Testis (tissue), 2 donors: ENCODE data around the gene HSPA6.
"Not testable (repeated sequence)": the region's sequence is repeated elsewhere in the genome, so short reads cannot be mapped to it uniquely, and the experiment has no call there.

ENCODE experiments used
- POLR2A ChIP-seq: fragments of 450-650 bp; IDR thresholded peaks from one replicate; pipeline ENCODE4 v1.6.1; 2017; ENCODE audit warnings: antibody characterized with exemption, mild to moderate bottlenecking, moderate library complexity
- TF ChIP-seq, protein P1 (sequence below), 3 experiments: fragments of 450-650 bp in 2 of 3; fragments of 200-600 bp in 1 of 3; sonication (generic) in 1 of 3; IDR thresholded peaks; one replicate each; pipeline ENCODE4 v1.5.1; 2016 to 2019; ENCODE audit warnings: antibody characterized with exemption in 3 of 3, mild to moderate bottlenecking in 2 of 3, moderate library complexity in 1 of 3

DNA sequence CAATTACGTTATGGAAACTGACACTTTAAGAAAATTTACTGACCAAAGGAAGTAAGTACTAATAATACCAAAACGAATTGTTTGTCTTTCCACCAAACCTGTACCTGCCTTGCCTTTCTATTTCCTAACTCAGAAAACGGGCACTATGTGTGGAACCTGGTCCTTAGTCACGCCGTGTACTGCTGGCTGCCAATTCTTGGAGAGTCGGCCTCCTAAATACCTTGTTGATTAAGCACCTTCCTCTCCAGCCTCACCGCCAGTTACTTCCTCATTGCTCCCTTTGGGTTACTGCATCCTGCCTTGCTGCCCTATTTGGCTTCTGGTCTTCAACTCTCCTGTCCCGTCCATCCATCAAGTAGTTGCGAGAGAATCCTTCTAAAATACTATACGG, 16.2 kb downstream of the HSPA6 start:
- TF ChIP-seq, protein P1, sequence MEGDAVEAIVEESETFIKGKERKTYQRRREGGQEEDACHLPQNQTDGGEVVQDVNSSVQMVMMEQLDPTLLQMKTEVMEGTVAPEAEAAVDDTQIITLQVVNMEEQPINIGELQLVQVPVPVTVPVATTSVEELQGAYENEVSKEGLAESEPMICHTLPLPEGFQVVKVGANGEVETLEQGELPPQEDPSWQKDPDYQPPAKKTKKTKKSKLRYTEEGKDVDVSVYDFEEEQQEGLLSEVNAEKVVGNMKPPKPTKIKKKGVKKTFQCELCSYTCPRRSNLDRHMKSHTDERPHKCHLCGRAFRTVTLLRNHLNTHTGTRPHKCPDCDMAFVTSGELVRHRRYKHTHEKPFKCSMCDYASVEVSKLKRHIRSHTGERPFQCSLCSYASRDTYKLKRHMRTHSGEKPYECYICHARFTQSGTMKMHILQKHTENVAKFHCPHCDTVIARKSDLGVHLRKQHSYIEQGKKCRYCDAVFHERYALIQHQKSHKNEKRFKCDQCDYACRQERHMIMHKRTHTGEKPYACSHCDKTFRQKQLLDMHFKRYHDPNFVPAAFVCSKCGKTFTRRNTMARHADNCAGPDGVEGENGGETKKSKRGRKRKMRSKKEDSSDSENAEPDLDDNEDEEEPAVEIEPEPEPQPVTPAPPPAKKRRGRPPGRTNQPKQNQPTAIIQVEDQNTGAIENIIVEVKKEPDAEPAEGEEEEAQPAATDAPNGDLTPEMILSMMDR (IDR thresholded peaks at IDR 0.05), result not testable (repeated sequence)
- not testable (repeated sequence) for TF ChIP-seq POLR2A
